ENCODE measurements around the gene GAMT.
"Not testable (repeated sequence)": the region's sequence is repeated elsewhere in the genome, so short reads cannot be mapped to it uniquely, and the experiment has no call there.

GAMT gene

DNA sequence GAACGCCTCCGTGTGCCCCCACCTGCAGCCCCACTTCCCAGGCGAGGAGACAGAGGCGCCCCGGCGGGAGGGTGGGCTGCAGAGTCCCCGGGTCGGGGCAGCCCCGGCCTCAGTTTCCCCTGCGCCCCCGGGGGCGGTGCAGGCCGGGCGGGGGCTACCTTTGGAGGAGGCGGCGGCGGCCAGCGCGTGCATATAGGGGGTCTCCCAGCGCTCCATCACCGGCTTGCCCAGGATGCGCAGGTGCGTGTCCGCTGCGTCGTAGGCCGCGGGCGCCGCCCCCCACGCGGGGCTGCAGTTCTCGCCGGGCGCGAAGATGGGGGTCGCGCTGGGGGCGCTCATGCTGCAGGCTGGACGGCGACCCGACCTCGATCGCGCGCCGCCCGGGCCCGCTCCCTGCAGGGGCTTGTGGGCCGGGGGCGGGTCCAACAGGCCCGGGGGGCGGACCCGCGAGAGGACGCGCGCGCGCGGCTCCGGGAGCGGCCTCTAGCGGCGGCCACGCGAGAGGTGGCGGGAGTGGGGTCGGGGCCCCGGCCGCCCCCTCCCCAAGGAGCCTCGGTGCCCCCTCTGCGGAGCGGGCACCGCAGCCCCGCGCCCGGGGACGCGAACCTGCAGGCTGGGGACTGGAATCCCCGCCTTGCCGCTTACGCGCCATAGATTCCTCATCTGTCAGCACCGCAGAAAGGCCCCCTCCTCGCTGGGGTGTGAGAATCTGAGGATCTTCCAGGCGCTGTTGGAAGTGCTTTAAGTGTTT, at the start of gene GAMT:
GAMT (minus strand) TSS at position 405 of the 751 bp plus-strand sequence; CDS start at position 339, 66 bp downstream.
- DNase-seq (ENCODE audit: low read depth, low spot score) = no peak

DNA sequence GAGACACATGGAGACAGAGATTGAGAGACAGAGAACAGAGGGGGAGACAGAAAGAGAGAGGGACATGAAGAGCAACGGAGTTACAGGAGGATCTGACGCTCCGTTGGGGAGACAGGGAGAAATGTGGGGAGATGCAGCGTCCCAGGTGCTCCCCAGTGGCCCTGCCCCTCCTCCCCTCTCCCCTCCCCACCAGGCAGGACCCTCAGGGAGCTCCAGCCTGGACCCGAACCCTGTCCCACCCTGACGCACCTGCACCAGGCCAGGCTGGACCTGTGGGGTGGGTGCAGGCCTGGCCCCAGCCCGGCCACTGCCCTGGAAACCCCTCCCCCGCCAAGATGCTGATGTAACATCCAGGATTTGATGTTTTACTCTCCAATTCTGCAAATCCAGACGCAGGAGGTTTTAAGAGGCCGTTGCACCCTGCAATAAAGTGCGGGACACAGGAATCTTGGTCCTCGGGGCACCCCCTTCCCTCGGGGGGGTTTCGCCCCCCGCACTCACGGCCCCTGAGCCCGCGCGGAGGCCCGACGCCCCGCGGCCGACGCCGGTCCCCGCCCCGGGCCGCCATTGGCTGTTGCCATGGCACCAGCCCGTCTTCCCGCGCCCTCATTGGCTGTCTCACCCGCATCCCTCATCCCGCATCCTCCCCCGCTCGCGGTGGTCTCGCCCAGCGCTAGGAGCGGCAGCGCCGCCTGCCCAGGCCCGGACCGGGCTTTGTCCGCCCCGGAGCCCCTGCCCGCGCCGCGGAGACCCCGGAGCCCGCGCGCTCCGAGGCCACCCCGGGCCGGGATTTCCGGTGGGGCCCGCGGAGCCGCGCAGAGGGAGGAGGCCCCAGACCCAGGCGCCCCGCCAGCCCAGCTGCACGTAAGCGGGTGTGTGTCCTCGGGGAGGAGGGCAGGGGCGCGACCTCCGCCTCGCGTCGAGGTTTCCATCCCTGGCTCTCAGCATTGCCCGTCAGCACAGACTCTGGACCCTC, 48.4 kb upstream of the GAMT start, which contains the start of gene APC2:
APC2 (plus strand) TSS at position 655 of the 976 bp plus-strand sequence. CDS start 2,881 bp downstream, outside the sequence.
- no peak for DNase-seq (ENCODE audit: low read depth, low spot score)

DNA sequence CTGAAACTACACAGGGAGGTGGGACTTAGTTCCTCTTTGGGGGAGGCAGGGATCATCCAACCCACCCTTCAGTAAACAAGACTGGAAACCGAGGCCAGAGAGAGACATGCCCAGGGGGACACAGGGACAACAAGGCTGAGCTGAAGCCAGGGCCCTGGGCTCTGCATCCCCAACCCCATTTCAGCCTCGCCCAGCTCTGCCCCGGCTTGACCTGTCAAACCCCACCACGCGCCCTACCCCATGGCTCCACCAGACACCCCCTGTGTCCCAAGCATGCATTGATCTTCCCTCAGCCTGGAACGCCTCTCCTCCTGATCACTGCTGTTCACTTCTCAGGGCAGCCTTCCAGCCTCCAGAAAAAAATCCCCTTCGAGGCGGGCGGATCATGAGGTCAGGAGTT, 46.6 kb upstream of the GAMT start:
- DNase-seq (ENCODE audit: low read depth, low spot score) = no peak

DNA sequence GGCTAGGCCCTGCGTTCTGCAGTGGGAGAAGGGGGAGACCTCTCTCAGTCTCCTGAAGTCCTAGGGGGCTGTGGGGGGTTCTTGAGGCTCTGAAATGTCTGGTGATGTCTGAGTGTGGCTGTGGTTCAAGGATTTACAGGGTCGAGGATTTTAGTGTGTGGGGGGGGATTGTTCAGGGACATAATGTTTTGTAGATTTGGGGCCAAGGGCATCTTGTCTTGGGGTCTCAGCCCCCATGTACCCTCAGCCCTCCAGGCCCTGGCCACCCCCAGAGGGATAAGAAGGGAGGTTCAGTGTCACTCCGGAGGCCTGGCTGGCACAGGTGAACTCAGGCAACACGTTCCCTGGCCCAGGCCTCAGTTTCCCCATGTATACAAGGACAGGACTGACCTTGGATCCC, 46.2 kb upstream of the GAMT start:
- no peak for DNase-seq (ENCODE audit: low read depth, low spot score)

DNA sequence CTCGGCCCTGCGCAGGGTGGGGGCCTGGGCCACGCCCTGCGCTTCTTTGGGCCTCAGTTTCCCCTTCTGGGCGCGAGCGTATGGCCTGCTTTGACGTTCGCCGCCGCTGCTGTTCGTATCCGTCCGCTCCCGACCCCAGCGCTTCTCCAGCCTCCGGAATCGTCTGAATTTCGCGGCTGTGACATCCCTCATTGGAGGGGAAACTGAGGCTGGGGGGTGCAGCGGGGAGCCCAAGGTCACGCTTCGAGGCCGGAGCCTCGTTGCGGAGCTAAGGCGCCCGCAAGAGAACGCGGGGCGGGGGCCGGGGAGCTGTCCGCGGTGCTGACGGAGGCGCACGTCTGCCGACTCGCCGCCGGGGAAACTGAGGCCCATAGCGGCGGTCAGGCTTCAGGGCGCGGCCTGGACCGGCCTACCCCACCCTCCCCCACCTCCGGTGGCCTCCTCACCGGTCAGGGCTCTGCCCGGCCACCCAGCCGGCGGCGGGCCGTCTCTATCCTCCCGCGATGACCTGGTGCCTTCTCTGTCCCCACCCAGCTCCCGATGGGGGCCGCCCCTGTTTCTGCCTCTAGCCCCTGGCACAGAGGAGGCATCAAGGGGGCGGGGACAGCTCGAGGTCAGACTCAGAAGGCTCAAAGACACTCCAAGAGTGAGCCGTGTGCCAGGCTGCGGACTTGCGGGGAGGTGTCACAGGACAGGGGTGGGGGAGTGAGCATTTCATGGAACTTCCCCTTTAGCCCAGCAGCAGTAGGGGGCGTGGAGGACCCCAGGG, 45.6 kb upstream of the GAMT start:
- DNase-seq (ENCODE audit: low read depth, low spot score) = no peak

DNA sequence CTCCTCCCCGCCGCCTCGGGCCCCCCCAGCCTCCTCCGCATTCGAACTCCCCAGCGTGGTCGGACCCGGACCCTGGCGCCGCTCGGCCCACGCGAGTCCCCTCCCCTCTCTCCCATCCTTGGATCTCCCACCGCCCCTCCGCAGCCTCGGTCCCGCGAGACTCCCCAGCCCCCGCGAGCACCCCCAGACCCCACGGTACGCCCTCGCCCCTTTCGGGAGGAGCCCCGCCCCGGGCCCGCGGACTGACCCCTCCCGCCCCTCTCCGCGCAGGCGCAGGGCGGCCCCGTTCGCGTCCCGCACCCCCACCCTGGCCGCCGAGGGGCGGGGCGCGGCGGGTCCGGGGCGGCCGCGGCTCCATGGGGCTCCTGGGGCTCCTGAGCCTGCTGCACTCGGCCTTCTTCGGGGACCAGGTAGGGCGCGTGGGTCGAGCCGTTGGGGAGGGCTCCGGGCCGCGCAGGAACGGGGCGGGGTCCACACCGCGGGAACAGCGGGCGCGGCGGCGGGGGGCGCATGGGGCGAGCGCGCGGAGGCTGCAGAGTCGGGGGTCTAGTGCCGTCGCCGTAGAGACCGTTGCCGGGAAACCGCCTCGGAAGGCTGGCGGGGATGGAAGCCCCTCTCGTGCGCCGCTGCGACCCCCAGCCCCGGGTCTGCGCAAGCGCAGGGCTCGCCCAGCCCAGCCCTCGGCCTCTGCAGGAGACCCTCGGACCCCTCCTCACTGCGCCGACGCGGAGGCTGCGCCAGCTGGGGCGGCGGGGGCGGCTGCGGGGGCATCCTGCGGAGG, 44.8 kb upstream of the GAMT start:
- DNase-seq (ENCODE audit: low read depth, low spot score) = no peak

DNA sequence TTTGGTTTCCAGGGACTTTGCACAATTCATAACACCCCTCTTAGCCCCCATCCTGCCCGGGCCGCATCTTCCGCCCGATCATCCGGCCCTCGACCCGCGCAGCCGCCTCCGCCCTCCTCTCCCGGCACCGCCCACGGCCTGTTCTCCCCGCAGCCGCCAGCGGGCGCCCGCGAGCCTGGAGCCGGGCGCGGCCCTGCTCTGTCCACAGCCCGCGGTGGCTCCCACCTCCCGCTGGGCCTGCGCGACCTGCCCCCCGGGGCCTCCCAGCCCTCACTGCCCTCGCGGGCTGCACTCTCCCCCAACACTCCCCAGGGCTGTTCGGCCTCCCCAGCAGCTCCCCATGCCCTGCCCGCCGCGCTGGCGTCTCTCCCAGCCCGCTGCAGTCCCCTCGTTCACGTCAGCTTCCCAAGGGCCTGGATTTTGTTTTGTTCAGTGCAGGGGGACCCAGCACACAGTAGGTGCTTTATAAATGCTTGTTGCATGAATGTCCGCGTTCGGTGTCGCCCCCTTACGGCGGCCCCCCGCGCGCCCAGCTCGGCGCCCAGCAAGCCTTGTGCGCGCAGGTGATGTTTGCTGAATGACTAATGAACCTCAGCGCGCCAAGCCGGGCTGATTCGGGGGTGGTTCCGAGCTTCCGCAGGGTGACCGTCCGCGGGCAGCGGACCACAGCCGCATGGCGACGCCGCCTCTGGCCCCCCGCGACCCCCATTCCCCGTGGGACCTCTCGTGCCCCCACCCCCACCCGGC, 44.0 kb upstream of the GAMT start:
- DNase-seq (ENCODE audit: low read depth, low spot score) = no peak

DNA sequence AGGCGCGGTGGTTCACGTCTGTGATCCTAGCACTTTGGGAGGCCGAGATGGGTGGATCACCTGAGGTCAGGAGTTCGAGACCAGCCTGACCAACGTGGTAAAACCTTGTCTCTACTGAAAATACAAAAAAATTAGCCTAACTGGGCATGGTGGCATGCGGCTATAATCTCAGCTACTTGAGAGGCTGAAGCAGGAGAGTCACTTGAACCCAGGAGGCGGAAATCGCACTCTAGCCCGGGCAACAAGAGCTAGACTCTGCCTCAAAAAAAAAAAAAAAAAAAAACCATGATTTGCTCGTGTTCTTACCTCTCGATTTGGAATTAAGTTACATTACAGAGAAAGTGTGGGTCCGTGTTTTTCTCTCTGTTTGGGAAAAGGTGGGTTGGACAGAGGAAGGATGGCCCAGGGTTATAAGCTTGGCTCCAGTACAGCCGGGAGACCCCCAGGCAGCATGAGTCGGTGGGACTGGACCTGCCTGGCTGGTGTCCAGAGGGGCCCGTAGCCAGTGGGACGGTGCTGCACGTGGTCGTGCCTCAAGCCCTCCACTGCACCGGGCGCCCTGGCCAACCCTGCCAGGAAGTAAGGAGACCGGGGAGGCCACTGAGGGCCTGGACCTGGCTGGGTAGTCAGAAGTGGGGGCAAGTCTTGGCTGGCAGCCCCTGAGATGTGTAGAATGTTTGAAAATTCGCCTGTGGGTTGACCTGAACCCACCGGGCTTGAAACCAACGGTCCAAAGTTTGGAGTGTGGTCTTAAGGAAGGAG, 40.5 kb upstream of the GAMT start:
- no peak for DNase-seq (ENCODE audit: low read depth, low spot score)

DNA sequence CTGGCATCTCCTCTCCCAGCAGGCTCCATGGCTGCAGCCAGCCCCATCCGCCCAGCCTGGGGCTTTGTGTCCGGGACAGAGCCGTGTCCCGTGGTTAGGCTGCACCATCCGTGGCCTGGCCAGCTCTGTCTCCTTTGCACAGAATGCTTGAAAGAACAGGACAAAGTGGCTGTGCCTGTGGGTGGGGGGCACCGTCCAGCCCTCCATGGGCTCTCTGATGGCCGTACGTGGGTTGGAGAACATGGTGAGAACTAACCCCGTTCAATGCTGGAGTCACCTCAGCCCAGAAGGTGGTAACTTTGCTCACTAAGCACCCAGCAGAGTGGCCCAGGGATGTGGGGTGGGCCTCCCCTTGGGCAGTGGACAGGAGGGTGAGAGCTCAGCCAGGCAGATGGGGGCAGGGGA, 39.7 kb upstream of the GAMT start:
- DNase-seq (ENCODE audit: low read depth, low spot score) = no peak

DNA sequence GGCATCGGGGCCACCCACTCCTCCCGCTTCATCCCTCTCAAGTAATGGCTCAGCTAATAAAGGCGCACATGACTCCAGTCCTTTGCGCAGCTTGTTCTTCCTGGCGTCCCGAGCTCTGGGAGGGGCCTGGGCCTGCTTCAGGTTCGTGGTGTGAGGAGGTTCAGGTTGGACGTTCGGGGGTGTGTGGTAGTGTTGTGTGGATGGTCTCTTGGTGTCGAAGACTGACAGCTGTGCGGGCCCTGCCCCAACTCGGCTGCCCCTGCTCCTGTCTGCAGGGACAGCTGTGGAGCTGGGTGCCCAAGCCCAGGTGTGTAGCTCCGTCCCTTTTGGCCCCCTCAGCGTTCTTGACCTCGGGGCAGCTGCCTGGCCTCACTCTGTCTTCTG, 39.1 kb upstream of the GAMT start:
- DNase-seq (ENCODE audit: low read depth, low spot score) = no peak

DNA sequence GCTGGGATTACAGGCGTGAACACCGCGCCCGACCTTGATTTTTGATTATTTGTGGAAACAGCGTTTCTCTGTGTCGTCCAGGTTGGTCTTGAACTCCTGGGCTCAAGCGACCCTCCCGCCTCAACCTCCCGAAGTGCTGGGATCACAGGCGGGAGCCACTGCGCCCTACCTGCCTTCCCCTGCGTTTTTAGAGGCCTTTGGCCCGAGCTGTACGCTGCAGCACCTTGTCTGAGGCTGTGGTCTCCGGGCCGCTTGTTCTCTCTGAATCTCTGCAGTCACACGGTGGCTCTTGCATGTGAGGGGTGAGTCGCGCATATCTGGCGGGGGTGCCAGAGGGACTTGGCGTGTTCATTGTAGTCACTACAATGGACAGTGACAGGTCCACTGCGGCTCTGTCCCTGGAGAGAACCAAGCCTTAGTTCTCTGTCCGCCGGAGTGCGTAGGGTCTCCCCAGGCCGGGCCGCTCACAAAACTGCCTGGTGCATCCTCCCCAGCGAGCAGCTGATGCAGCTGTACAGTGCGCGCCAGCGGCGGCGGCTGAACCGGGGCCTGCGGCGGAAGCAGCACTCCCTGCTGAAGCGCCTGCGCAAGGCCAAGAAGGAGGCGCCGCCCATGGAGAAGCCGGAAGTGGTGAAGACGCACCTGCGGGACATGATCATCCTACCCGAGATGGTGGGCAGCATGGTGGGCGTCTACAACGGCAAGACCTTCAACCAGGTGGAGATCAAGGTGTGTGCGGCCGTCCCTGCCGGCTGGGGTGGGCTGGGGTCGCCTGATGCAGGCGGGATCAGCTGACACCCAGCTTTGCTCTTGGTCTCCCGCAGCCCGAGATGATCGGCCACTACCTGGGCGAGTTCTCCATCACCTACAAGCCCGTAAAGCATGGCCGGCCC, 38.4 kb upstream of the GAMT start:
- not testable (repeated sequence) for DNase-seq (ENCODE audit: low read depth, low spot score)

DNA sequence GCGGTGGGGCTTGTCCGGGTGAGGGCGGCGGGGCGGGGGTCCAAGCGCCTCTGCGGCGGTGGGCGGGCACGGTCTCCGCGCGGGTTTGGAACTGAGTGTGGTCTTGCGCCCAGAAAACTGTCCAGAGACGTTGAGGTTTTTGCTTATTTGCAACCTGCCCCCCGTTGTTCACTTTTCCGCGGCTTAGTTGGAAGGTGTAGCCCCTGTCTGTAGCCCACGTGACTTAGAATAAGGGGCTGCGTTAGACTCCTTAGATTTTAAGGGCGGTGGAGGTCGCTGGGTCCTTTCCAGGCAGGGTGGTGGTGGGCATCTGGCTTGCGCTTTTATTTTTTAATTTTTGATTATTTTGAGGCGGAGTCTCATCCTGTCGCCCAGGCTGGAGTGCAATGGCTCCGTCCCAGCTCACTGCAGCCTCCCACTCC, 37.6 kb upstream of the GAMT start:
- DNase-seq (ENCODE audit: low read depth, low spot score) = no peak

DNA sequence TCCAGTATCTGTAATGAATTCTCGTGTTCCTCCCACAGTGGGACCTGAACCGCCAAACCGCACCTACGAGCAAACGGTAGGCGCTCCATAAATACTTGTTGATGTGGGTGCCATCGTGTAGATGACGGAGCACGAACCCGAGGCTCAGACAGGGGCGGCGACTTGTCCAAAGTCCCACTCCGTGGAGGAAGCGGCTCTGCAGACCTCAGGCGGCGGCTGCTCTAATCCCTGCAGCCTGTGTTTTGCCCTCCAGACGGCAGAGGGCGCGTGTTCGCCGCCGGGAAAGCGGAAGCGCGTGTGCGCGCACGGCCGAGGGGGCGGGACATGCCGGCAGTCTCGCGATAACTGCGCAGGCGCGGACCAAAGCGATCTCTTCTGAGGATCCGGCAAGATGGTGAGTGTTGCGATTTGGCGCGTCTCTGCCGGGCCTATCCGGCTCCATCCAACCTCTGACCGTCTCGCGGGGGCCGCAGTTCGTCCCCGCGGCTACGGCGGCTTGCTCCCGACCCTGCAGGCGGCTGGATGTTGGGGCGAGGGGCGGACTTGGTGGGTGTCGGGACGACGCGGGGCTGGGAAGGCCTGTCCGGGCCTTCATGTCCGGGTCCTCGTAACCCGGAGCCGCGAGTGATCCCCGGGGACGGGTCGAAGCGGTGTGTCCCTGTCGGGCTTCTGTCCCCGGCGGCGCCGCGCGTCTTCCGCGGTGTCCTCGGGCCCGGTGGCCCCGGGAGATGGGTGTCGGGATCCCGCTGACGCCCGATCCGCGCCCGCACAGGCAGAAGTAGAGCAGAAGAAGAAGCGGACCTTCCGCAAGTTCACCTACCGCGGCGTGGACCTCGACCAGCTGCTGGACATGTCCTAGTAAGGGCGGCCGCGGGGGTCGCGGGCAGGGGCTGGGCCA, 36.9 kb upstream of the GAMT start, which contains the start of gene RPS15:
RPS15 (plus strand) TSS at position 362 of the 898 bp plus-strand sequence; CDS start at position 392, 30 bp downstream.
- peak; percentile 89 for DNase-seq (ENCODE audit: low read depth, low spot score)

DNA sequence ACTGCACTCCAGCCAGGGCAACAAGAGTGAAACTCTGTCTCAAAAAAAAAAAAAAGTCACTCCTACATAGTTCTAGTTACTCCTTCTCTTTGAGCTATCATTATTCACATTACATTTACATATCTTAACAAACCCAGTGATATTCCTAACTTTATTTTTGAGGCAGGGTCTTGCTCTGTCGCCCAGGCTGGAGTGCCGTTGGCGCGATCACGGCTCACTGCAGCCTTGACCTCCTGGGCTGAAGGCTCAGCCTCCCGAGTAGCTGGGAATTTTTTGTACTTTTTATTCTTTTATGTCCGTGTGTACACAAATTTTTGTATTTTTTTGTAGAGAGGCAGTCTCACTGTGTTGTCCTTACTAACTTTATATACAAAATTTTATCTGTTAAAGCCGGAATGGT, 36.3 kb upstream of the GAMT start:
- DNase-seq (ENCODE audit: low read depth, low spot score) = no peak

DNA sequence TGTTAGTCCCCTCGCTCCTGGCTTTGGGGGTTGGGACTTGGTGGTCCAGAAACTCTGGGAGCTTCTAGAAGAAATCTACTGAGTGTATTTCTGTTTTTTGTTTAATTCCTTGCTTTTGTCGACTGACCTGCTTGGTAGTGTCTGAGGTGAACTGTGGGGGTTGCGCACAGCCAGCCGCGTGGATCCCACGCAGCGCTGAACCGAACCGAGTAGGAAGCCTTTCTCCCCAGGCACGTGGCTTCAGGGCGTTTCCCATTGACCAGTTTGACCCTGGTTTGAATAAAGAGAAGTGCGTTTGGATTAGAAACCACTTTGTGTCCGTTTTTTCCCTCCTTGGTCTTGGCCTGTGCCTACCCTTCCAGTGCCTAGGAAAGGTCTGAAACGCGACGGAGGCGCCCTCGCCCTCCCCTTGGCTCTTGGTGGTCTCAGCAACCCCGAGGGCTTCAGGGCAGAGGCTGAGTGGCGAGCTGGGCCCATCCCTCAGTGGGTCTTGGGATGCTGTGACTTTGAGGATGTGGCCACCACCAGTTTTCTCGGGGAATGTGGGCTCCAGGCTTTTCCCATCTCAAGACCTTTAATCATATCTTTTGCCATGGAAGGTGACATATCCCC, 34.1 kb upstream of the GAMT start:
- no peak for DNase-seq (ENCODE audit: low read depth, low spot score)

DNA sequence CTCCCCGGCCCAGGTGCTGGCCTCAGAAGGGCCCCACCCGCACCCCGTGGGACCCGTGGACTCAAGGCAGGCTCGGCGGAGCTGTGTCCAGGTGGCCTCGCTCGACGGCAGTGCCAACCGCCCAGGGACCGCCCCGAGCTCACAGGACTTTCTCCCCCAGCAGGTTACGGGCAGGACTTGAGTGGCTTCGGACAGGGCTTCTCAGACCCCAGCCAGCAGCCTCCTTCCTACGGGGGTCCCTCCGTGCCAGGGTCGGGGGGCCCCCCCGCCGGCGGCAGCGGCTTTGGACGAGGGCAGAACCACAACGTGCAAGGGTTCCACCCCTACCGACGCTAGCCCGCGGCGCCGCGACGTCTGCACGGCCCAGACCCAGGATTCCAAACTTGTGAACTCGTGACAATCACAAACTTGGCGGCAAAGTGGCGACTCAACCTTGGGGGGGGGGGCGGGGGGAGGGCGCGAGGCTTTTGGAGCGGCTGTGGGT, 33.3 kb upstream of the GAMT start:
- no peak for DNase-seq (ENCODE audit: low read depth, low spot score)

DNA sequence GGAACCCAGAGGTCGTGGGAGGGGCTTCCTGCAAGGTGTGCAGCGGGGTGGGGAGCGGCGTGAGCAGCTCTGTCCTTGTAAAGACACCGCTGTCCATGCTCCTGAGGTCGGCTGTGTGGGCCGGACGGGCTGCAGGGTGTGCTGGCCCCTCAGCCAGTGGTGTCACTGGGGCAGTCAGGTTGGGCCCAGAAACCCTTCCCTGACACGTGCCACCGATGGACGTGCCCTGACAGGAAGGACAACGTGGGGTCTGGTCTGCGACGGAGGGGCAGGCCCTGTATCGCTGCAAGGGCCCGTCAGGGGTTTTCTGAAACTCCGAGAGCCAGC, 32.7 kb upstream of the GAMT start:
- DNase-seq (ENCODE audit: low read depth, low spot score) = no peak
